ENCODE results near the gene PCSK2.

DNA sequence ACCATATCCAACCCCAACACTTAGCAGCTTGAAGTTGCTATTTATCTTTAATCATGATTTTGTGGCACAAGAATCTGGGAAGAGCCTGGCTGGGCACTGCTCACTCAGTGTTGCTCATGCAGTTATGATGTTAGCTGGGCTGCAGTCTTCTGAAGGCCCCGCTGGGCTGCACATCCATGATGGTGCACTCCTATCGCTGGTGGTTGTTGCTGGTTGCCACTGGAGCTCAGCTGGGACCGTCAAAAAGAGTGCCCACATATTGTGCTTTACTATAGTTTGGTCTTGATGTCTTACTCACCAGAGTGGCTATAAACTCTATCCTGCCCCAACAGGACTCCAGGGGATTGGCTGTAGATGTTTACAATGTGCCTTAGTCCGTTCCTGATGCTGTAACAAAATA lies 137.8 kb downstream of the PCSK2 start:
- TF ChIP-seq, protein P1, sequence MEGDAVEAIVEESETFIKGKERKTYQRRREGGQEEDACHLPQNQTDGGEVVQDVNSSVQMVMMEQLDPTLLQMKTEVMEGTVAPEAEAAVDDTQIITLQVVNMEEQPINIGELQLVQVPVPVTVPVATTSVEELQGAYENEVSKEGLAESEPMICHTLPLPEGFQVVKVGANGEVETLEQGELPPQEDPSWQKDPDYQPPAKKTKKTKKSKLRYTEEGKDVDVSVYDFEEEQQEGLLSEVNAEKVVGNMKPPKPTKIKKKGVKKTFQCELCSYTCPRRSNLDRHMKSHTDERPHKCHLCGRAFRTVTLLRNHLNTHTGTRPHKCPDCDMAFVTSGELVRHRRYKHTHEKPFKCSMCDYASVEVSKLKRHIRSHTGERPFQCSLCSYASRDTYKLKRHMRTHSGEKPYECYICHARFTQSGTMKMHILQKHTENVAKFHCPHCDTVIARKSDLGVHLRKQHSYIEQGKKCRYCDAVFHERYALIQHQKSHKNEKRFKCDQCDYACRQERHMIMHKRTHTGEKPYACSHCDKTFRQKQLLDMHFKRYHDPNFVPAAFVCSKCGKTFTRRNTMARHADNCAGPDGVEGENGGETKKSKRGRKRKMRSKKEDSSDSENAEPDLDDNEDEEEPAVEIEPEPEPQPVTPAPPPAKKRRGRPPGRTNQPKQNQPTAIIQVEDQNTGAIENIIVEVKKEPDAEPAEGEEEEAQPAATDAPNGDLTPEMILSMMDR (IDR thresholded peaks at IDR 0.05): no peak
- TF ChIP-seq POLR2A (IDR thresholded peaks at IDR 0.05) (no peak), POLR2AphosphoS5 (IDR thresholded peaks at IDR 0.05) (no peak), EP300 (IDR thresholded peaks at IDR 0.05; ENCODE audit: low read depth) (no peak)

Data from transverse colon (tissue), 4 donors.